Measurements from ENCODE around the gene YWHAG. TPM values are rescaled to one million over a fixed set of nuclear protein-coding genes. Genes with fewer than 3 reads are reported as not detected.

YWHAG gene
- total and polyA plus RNA-seq, 4 donors: 11.6 to 46.7 (median 43.5) TPM

DNA sequence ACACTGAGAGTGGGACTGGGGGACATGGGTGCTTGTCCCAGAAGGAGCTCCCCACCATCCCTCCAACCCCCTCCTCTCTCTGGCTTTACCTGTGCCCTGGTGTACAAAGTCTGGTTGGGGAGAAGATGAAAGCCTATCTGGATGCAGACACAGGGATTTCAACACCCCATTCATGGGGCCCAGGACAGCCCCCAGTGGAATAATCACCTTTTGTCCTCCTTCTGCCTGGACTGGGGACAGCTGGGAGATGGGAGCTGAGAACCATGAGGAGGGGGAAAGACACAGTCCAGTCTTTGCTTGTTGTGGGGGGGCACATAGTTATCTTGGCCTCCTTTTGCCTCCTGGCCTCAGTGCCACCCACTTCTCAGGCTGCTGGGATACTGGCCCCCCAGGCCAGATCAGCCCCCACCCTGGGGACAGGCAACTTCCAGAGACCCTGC, 49.4 kb upstream of the YWHAG start:
- Histone ChIP-seq H3K9ac (ENCODE audit: low read depth in 1 of 2, low read length in 2 of 2) (no peak overlapping the region), H3K36me3 (ENCODE audit: control insufficient read depth in 4 of 4, insufficient read depth in 3 of 4, low read depth in 1 of 4, low read length in 3 of 4) (no peaks in the 10 kb centered on the region), H3K27ac (ENCODE audit: low read depth in 1 of 2, low read length in 2 of 2) (no peak overlapping the region), H3K4me1 (ENCODE audit: control insufficient read depth in 4 of 4, insufficient read depth in 4 of 4, low read length in 3 of 4) (no peaks in the 10 kb centered on the region), H3K27me3 (ENCODE audit: control insufficient read depth in 4 of 4, insufficient read depth in 4 of 4, low read length in 3 of 4) (no peaks in the 10 kb centered on the region), H3K4me3 (ENCODE audit: low read depth in 1 of 3, low read length in 3 of 3) (no peak overlapping the region), H3K9me3 (ENCODE audit: control insufficient read depth in 4 of 4, low read length in 3 of 4) (no peaks in the 10 kb centered on the region)
- no peak for DNase-seq (ENCODE audit: low spot score)
- TF ChIP-seq RAD21 (IDR thresholded peaks at IDR 0.05): no peak
- TF ChIP-seq, protein P1, sequence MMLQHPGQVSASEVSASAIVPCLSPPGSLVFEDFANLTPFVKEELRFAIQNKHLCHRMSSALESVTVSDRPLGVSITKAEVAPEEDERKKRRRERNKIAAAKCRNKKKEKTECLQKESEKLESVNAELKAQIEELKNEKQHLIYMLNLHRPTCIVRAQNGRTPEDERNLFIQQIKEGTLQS (IDR thresholded peaks at IDR 0.05): no peak
- TF ChIP-seq SP1 (IDR thresholded peaks at IDR 0.05): no peak
- TF ChIP-seq EGR1 (IDR thresholded peaks at IDR 0.05; ENCODE audit: low read depth in 2 of 2): no peak
- no peak for TF ChIP-seq NR2F2 (IDR thresholded peaks at IDR 0.05)
- TF ChIP-seq RXRA (IDR thresholded peaks at IDR 0.05): no peak
- TF ChIP-seq, protein P2, sequence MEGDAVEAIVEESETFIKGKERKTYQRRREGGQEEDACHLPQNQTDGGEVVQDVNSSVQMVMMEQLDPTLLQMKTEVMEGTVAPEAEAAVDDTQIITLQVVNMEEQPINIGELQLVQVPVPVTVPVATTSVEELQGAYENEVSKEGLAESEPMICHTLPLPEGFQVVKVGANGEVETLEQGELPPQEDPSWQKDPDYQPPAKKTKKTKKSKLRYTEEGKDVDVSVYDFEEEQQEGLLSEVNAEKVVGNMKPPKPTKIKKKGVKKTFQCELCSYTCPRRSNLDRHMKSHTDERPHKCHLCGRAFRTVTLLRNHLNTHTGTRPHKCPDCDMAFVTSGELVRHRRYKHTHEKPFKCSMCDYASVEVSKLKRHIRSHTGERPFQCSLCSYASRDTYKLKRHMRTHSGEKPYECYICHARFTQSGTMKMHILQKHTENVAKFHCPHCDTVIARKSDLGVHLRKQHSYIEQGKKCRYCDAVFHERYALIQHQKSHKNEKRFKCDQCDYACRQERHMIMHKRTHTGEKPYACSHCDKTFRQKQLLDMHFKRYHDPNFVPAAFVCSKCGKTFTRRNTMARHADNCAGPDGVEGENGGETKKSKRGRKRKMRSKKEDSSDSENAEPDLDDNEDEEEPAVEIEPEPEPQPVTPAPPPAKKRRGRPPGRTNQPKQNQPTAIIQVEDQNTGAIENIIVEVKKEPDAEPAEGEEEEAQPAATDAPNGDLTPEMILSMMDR (IDR thresholded peaks at IDR 0.05; ENCODE audit: low read depth, low read length, missing input control): no peak
- TF ChIP-seq TAF1 (conservative IDR thresholded peaks at IDR 0.05): no peak
- no peak for TF ChIP-seq GABPA (IDR thresholded peaks at IDR 0.05 in 1 of 2, conservative IDR thresholded peaks at IDR 0.05 in 1 of 2)
- no peak for TF ChIP-seq FOXA2 (IDR thresholded peaks at IDR 0.05)
- TF ChIP-seq, protein P3, sequence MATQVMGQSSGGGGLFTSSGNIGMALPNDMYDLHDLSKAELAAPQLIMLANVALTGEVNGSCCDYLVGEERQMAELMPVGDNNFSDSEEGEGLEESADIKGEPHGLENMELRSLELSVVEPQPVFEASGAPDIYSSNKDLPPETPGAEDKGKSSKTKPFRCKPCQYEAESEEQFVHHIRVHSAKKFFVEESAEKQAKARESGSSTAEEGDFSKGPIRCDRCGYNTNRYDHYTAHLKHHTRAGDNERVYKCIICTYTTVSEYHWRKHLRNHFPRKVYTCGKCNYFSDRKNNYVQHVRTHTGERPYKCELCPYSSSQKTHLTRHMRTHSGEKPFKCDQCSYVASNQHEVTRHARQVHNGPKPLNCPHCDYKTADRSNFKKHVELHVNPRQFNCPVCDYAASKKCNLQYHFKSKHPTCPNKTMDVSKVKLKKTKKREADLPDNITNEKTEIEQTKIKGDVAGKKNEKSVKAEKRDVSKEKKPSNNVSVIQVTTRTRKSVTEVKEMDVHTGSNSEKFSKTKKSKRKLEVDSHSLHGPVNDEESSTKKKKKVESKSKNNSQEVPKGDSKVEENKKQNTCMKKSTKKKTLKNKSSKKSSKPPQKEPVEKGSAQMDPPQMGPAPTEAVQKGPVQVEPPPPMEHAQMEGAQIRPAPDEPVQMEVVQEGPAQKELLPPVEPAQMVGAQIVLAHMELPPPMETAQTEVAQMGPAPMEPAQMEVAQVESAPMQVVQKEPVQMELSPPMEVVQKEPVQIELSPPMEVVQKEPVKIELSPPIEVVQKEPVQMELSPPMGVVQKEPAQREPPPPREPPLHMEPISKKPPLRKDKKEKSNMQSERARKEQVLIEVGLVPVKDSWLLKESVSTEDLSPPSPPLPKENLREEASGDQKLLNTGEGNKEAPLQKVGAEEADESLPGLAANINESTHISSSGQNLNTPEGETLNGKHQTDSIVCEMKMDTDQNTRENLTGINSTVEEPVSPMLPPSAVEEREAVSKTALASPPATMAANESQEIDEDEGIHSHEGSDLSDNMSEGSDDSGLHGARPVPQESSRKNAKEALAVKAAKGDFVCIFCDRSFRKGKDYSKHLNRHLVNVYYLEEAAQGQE (IDR thresholded peaks at IDR 0.05): no peak
- TF ChIP-seq YY1 (IDR thresholded peaks at IDR 0.05): no peak
- TF ChIP-seq, protein P4, sequence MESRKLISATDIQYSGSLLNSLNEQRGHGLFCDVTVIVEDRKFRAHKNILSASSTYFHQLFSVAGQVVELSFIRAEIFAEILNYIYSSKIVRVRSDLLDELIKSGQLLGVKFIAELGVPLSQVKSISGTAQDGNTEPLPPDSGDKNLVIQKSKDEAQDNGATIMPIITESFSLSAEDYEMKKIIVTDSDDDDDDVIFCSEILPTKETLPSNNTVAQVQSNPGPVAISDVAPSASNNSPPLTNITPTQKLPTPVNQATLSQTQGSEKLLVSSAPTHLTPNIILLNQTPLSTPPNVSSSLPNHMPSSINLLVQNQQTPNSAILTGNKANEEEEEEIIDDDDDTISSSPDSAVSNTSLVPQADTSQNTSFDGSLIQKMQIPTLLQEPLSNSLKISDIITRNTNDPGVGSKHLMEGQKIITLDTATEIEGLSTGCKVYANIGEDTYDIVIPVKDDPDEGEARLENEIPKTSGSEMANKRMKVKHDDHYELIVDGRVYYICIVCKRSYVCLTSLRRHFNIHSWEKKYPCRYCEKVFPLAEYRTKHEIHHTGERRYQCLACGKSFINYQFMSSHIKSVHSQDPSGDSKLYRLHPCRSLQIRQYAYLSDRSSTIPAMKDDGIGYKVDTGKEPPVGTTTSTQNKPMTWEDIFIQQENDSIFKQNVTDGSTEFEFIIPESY (IDR thresholded peaks at IDR 0.05): no peak
- no peak for TF ChIP-seq HNF4A (conservative IDR thresholded peaks at IDR 0.05)
- TF ChIP-seq, protein P5, sequence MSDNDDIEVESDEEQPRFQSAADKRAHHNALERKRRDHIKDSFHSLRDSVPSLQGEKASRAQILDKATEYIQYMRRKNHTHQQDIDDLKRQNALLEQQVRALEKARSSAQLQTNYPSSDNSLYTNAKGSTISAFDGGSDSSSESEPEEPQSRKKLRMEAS (IDR thresholded peaks at IDR 0.05): no peak

DNA sequence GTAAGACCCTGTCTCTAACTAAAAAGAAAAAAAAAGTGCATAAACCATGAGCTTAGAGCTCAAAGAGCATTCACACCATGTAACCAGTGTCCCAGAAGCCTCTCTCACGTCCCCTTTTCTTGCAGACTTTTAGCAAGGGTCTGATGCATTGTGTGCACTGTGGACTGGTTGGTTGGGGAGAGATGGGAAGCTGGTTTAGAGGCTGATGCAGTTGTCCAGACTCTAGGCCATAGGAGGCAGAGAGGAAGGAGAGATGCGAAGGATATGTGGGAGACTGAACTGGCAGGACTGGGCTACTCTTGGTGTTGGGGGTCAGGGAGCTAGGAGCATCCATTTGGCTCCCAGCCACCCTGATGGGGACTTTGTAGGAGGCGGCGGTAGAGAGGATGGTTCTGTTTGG, 48.9 kb upstream of the YWHAG start:
- TF ChIP-seq TAF1 (conservative IDR thresholded peaks at IDR 0.05) (no peak), EGR1 (IDR thresholded peaks at IDR 0.05; ENCODE audit: low read depth in 2 of 2) (no peak), FOXA1 (IDR thresholded peaks at IDR 0.05) (no peak), YY1 (IDR thresholded peaks at IDR 0.05) (no peak), SP1 (IDR thresholded peaks at IDR 0.05) (no peak)
- TF ChIP-seq, protein P3 (IDR thresholded peaks at IDR 0.05): no peak
- WGBS: 94% methylated on average over 4 of the region's 4 CpGs
- no peak overlapping the region for H3K9ac ChIP-seq (ENCODE audit: low read depth in 1 of 2, low read length in 2 of 2)
- H3K27me3 ChIP-seq (ENCODE audit: control insufficient read depth in 4 of 4, insufficient read depth in 4 of 4, low read length in 3 of 4): no peaks in the 10 kb centered on the region
- H3K36me3 ChIP-seq (ENCODE audit: control insufficient read depth in 4 of 4, insufficient read depth in 3 of 4, low read depth in 1 of 4, low read length in 3 of 4): no peaks in the 10 kb centered on the region
- no peak for DNase-seq (ENCODE audit: low spot score)
- H3K9me3 ChIP-seq (ENCODE audit: control insufficient read depth in 4 of 4, low read length in 3 of 4): no peaks in the 10 kb centered on the region
- H3K4me1 ChIP-seq (ENCODE audit: control insufficient read depth in 4 of 4, insufficient read depth in 4 of 4, low read length in 3 of 4): no peaks in the 10 kb centered on the region
- H3K4me3 ChIP-seq (ENCODE audit: low read depth in 1 of 3, low read length in 3 of 3): no peak overlapping the region
- no peak overlapping the region for H3K27ac ChIP-seq (ENCODE audit: low read depth in 1 of 2, low read length in 2 of 2)
